UCSD-AML1 (cell line): Measurements from ENCODE around the gene SF3B1.
A peak's percentile ranks its signal among the peaks of the same experiment; 100 is the strongest.
"Not testable (repeated sequence)": the region's sequence is repeated elsewhere in the genome, so short reads cannot be mapped to it uniquely, and the experiment has no call there.

Source experiments
- DNase-seq: peaks from one replicate; lab custom pipeline; 2025; ENCODE audit not compliant: unreplicated experiment; lab: John Stamatoyannopoulos, UW

Gene SF3B1, protein sequence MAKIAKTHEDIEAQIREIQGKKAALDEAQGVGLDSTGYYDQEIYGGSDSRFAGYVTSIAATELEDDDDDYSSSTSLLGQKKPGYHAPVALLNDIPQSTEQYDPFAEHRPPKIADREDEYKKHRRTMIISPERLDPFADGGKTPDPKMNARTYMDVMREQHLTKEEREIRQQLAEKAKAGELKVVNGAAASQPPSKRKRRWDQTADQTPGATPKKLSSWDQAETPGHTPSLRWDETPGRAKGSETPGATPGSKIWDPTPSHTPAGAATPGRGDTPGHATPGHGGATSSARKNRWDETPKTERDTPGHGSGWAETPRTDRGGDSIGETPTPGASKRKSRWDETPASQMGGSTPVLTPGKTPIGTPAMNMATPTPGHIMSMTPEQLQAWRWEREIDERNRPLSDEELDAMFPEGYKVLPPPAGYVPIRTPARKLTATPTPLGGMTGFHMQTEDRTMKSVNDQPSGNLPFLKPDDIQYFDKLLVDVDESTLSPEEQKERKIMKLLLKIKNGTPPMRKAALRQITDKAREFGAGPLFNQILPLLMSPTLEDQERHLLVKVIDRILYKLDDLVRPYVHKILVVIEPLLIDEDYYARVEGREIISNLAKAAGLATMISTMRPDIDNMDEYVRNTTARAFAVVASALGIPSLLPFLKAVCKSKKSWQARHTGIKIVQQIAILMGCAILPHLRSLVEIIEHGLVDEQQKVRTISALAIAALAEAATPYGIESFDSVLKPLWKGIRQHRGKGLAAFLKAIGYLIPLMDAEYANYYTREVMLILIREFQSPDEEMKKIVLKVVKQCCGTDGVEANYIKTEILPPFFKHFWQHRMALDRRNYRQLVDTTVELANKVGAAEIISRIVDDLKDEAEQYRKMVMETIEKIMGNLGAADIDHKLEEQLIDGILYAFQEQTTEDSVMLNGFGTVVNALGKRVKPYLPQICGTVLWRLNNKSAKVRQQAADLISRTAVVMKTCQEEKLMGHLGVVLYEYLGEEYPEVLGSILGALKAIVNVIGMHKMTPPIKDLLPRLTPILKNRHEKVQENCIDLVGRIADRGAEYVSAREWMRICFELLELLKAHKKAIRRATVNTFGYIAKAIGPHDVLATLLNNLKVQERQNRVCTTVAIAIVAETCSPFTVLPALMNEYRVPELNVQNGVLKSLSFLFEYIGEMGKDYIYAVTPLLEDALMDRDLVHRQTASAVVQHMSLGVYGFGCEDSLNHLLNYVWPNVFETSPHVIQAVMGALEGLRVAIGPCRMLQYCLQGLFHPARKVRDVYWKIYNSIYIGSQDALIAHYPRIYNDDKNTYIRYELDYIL

DNA sequence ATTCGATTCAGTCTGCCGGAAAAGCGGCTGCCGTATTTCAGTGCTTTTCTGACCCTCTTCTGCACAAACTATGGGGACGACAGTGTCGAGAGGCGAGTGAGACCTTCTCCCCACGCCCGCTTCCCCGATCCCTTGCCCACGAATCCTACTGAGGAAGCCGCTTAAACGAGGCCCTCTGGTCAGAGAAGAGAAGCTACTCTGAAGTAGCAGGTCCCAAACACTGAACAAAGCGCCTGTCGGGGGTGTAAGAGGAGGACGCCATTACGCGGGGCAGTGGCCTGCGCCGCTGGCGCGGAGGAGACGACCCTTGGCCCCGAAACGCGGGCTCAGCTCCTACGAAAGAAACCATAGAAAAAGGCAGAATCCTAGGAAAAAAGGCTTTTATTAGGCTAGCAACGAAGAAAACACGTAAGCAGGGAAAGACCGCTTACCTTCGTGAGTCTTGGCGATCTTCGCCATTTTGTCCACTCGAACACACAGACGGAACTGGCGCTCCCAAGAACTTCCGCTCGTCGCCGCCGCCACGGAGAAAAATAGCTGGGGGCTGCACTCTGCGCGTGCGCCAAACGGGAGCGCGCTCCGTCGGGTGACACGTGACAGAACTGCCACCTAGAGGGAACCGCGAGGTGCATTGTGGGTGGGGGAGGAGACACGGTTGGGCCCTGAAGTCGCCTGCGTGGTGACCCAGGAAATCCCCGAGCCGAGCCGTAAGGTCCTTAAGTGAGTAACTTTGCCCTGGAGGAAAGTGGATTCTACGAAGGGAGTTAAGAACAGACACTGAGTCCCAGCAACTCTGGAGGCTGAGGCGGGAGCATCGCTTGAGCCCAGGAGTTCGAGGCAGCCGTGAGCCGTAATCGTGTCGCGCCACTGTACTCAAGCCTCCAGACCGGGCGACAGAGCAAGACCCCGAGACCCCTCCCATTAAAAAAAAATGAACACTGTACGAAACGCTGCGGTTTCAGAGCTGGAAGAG is at the start of gene SF3B1:
Gene SF3B1 (minus strand): TSS at position 488 of the 973 bp plus-strand sequence. CDS start 29 bp downstream, at position 459.
- peak; percentile 99 for DNase-seq

DNA sequence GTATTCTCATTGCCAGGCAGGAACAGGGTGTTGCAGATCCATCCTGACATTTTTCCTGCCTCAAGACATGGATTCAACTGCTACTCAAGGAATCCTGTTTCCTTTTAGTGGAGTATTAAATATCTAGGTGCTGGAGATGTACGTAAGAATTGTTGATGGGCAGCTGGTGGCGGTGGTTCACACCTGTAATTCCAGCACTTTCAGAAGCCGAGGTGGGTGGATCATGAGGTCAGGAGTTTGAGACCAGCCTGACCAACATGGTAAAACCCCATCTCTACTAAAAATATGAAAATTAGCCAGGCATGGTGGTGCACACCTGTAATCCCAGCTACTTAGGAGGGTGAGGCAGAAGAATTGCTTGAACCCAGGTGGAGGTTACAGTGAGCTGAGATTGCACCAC is 49.4 kb upstream of the SF3B1 start:
- DNase-seq: not testable (repeated sequence)

DNA sequence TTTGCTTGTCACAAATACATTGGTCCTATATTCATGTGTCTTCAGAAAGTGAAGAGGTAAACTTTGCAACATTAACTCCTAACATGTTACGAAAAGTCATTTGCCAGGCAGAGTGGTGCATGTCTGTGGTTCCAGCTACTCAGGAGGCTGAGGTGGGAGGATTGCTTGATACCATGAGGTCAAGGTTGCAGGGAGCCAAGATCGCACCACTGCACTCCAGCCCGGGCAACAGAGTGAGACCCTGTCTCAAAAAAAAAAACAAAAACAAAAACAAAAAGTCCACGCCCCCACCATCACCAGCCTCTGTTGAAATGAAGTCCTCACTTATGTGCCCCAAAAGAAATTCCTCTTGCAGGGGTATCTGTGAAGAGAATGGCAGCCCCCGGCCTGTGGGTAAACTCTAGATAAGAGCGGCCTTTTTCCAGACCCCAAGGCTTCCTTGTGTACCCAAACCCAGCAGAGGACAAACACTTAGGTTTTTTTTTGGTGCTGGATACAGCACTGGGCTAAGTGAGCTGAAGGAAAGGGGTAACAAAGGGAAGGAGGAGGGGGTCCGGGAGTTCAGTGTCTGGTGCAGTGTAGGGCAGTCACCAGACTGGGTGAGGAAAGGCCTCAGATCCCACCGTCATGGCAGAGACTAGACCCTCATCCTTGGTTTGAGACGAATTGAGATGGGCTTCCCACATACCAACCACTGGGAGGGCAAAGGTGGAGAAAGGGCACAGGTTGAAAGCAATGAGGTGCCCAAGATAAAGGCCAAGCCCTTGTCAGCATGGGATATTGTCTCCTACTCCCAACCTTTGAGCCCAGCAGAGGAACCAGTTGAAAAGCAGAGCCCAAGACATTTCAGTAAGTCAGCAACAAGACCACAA is 45.6 kb upstream of the SF3B1 start:
- no peak for DNase-seq

DNA sequence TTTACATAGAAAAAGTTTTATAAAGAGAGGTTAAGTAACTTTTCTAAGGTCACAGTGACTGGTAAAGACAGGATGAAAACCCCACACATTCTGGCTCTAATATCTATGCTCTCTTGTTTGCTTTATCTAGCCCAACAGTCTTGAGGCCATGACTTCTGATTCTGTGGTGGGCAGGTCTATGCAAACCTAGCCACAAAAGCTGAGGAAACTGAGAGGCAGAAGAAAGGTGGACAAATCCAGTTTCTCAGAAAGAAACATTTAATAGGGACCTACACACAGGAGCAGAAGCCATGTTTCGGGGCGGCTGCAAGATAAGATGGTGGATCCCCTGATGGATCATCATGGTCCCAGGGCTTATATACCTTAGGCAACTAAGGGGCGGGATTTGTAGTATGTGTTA is 43.0 kb upstream of the SF3B1 start:
- DNase-seq: no peak

DNA sequence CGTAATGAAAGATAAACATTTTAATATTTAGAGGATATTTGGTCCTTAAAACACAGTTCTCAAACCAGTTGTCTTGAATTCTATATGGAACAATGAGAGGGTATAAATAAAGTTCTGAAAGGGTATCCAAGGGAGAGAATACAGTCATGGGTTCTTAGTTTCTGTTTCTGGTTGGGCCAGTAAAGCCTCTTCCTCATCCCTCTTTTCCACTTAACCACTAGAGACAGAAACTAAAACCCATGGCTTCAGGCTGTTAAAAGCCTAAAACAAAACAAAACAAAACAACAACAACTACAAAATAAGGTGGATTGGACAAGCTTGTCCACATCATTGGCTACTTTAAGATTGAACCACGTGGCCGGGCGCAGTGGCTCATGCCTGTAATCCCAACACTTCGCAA is 37.3 kb upstream of the SF3B1 start:
- DNase-seq: no peak

DNA sequence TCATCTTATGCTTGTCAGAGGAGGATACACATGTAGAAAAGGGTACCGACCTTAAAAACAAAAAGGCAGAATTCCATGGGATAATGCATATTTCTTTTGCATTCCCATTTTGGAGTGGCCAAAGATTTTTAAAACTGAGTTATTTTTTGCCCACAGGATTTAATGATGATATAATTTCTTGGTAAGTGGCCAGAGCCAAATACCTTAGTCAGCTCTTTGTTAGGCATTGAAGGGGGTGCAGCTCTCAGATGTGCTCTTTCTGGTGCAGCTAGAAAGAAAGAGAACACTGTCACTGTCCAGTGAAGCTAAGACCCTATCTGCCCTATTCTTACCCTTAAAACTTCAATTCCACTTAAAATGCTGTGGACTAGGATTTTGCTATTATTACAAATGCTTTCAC is 29.3 kb upstream of the SF3B1 start:
- DNase-seq: no peak

DNA sequence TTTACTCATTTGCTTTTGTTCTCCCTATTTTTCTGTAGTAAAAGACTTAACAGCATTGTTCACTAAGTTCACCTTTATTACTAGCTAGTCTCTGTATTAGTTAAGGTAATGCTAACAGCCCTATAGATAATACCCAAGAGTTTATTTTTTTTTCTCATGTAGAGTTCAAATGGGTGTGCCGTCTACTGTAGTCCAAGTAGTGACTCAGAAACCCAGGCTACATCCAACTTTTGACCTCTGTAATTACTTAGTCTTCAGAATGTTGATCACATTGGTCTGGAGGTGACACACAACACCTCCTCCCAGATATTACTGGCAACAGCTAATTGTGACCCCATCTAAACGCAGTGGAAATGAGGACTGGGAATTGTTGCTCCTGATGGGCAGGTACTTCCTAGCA is 26.2 kb upstream of the SF3B1 start:
- DNase-seq: no peak

DNA sequence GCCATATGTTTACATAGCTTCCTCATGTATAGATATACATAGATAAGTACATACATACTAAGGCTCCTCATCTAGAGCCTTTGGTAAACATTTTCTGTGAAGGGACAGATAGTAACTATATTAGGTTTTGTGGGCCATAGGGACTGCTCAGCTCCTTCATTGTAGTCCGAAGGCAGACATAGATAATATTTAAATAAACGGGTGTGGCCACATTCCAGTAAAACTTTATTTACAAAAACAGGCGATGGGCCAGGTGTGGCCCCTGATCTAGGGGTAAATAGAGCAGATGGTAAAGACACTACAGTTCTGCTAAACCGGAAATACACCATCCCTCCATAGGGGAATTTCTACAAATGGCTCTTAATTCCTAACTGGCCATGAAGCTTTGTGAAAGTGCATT is 25.8 kb upstream of the SF3B1 start:
- DNase-seq: no peak

DNA sequence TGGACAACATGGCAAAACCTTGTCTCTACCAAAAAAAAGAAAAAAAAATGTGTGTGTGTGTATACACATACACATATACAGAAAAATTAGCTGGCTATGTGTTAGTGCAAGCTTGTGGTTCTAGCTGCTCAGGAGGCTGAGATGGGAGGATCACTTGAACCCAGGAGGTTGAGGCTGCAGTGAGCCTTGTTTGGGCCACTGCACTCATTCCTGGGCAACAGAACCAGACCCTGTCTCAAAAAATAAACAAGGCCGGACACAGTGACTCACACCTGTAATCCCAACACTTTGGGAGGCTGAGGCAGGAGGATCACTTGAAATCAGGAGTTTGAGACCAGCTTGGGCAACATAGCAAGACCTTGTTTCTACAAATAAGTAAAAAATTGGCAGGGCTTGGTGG is 20.6 kb upstream of the SF3B1 start:
- no peak for DNase-seq

DNA sequence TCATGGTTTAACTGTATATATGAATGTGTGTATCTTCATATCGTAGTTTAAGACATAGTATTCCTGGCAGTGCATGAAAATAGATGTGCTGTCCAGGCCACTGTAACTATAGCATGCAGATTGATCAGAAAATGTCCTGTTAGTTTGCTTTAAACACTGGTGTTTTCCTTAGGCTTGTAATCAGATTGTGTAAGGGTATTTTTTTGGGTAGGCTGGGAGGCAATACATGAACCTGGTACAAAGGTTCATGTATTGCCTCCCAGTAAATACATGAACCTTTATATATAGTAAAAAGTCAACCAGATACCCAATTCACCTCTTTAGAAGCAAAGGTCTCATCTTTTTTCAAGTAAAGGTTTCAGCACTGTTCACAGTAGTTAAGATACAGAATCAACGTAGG is 20.1 kb upstream of the SF3B1 start:
- no peak for DNase-seq

DNA sequence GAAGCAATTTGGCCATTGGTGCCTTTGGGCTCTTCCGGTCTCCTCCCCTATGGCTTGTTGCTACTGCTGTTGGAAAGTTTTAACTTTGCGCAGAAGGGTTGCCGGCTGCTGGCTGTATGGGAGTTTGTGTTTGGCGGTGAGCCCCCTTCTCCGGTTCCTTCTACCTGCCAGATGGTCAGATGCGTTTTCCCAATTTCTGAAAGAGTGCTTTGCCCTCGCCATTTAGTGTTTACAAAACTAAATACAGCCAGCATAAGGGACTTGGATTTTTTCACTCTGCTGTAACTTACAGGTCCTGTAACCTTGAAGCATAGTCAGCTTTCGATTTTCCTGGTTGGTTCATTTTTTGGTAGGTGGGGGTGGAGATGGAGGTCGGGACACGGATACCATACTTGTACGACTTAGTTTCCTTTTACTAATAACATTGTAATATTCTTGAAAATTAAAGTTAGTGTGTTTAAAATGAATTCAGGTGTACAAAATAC is 19.1 kb upstream of the SF3B1 start:
- no peak for DNase-seq

DNA sequence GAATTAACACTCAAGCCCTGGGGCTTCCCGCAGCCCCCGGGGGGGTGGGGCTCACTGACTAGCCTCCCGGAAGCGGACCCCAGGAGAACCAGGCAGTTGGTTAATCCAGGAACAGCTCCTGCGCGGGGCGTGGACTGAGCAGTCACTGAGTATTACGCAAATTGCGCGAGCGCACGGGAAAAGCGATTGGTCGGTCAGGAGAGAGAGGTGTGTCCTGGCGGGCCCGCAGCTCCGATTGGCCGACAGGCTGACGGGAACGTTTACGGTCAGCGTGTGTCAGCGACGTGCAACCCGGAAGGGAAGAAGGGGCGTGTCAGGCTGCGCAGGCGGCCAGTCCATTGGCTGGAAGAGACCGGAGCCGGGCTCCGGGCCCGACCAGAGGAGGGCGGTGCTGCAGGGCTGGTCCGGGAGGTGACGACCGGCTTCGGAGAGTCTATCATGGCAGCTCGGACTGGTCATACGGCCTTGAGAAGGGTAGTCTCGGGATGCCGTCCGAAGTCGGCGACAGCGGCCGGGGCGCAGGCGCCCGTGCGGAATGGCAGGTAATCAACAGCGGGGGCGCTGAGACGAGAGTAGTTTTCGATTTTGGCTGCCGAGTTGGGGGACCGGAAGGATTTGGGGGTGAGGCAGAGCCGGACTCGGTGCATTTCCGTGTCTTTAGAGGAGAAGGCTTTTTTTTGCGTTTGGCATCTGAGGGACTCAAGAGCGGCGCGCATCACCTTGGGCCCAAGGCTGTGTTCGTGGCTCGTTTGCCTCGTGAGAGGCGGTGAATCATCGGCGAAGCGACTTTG is 18.5 kb upstream of the SF3B1 start, which contains the start of gene COQ10B:
Gene COQ10B (plus strand): TSS at position 430 of the 791 bp plus-strand sequence. CDS start 9 bp downstream, at position 439.
- peak; percentile 99 for DNase-seq

DNA sequence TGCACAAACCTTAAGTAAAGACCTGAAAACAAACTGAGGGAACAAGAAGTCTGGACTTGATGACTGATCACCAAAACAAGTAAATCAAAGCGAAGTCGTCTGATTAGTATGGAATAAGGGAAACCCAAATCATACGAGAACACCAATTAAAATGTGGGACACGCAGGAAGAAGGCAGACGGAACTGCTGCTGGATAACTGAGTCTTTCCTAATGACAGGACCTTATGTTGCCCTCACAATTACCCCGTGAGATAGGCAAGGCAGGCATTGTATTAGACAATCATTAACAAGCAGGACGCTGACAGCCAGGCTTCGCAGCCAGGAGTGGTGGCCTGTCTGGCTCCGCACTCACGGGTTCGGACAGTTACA is 17.9 kb upstream of the SF3B1 start:
- DNase-seq: no peak

DNA sequence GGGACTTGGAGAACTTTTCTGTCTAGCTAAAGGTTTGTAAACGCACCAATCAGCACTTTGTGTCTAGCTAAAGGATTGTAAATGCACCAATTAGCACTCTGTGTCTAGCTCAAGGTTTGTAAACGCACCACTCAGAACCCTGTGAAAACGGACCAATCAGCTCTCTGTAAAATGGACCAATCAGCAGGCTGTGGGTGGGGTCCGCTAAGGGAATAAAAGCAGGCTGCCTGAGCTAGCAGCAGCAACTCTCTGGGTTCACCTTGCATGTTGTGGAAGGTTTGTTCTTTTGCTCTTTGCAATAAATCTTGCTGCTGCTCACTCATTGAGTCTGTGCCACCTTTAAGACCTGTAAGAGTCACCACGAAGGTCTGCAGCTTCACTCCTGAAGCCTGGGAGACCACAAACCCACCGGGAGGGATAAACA is 16.1 kb upstream of the SF3B1 start:
- DNase-seq: not testable (repeated sequence)

DNA sequence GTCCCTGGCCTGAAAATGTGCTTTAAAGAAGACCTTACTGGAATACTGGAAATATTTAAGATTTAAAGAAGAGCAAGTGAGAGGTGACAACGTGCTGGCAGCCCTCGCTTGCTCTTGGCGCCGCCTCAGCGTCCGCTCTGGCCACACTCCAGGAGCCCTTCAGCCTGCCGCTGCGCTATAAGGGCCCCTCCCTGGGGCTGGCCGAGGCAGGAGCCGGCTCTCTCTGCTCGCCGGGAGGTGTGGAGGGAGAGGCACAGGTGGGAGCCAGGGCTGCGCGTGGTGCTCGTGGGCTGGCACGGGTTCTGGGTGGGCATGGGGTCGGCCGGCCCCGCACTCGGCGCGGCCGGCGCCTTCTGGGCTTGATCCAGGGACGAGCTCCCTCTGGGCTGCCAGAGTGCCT is 15.6 kb upstream of the SF3B1 start:
- no peak for DNase-seq

DNA sequence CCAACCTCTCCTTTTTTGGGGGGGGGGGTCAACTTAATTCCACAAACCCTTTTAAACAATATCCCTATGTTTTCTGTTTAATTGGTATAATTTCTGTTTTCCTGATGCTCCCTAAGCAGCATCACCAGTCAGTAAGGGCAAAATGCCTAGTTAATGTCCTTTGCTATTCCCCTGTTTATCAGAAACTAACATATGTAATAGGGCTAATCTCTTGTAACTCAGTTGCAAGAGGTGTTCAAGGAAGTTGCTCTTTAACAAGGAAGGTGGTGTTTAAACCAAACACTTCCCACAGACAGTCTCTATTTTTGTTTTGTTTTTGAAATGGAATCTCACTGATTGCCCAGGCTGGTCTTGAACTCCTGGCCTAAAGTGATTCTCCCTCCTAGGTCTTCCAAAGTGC is 12.0 kb upstream of the SF3B1 start:
- DNase-seq: no peak

DNA sequence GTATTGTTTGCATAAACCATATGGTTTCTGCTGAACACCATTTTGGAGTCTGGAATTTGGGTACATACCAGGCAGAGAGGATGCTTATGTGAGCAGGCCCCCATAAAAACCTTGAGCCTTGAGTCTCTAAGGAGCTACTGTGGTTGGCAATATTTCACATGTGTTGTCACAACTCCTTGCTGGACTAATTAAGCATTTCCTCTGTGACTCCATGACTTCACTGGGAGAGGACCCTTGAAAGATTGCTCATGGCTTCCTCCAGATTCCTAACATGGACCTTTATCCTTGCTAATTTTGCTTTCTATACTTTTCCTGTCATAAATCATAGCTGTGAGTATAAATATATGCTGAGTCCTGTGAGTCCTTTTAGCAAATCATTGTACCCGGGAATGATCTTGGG is 10.9 kb upstream of the SF3B1 start:
- DNase-seq: no peak

DNA sequence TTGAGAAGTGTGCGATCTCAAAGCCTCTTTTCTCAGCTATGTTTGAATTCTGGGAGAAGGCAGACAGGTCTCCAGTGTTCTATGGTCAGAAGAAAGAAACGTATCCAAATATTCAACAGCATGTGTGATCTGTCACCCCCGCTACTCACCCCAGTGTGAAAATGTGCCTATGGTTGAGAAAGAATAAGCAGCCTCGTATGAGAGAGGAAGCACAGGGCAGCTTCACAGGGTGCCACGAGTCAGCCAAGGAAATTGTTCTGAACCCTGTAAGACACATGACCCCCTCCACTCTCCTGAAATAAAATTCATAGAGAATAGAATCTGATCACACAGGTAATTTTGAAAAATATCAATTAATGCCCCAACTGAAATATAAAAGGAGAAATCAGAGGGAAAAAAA is 8.0 kb upstream of the SF3B1 start:
- no peak for DNase-seq
